GM19395 (cell line): Measurements from ENCODE around the gene MORC2.

Experiments
- ATAC-seq: cut with Tn5 transposase; IDR thresholded peaks from one replicate; pipeline ENCODE4 v1.9.1; 2021; ENCODE audit warnings: mild to moderate bottlenecking, moderate library complexity; ENCODE audit not compliant: unreplicated experiment

The MORC2 gene

GRCh38 chr22:30889996-30890480 lies 78.5 kb downstream of the MORC2 start:
- no peak for ATAC-seq

- no peak for ATAC-seq
These were observed 79.1 kb downstream of the MORC2 start for GRCh38 chr22:30889268-30889995.

GRCh38 chr22:30887861-30888260 lies 80.7 kb downstream of the MORC2 start:
- no peak for ATAC-seq

GRCh38 chr22:30887453-30887852 lies 81.1 kb downstream of the MORC2 start:
- ATAC-seq: no peak

- no peak for ATAC-seq
These were observed 83.0 kb downstream of the MORC2 start for GRCh38 chr22:30885591-30885990.

- ATAC-seq: no peak
These were observed 83.6 kb downstream of the MORC2 start for GRCh38 chr22:30885001-30885366.

- no peak for ATAC-seq
These were observed 84.2 kb downstream of the MORC2 start for GRCh38 chr22:30884211-30885000.

GRCh38 chr22:30883586-30884145 lies 84.9 kb downstream of the MORC2 start:
- ATAC-seq: no peak

- no peak for ATAC-seq
These were observed 85.5 kb downstream of the MORC2 start for GRCh38 chr22:30882974-30883533.

GRCh38 chr22:30882184-30882717 lies 86.3 kb downstream of the MORC2 start:
- no peak for ATAC-seq

GRCh38 chr22:30881361-30882183 lies 87.0 kb downstream of the MORC2 start:
- ATAC-seq: no peak

- no peak for ATAC-seq
These were observed 87.7 kb downstream of the MORC2 start for GRCh38 chr22:30880847-30881246.

GRCh38 chr22:30880181-30880601 lies 88.4 kb downstream of the MORC2 start:
- no peak for ATAC-seq

GRCh38 chr22:30879415-30879797 lies 89.2 kb downstream of the MORC2 start:
- no peak for ATAC-seq

GRCh38 chr22:30878516-30879414 lies 89.8 kb downstream of the MORC2 start:
- no peak for ATAC-seq

- no peak for ATAC-seq
These were observed 90.7 kb downstream of the MORC2 start for GRCh38 chr22:30877662-30878515.

GRCh38 chr22:30876915-30877553 lies 91.5 kb downstream of the MORC2 start:
- ATAC-seq: no peak

GRCh38 chr22:30876221-30876751 lies 92.3 kb downstream of the MORC2 start:
- no peak for ATAC-seq
